ENCODE results near the gene MARK3. TPM values are rescaled to one million over a fixed set of nuclear protein-coding genes. Genes with fewer than 3 reads are reported as not detected.
A peak's percentile ranks its signal among the peaks of the same experiment; 100 is the strongest.

MARK3 gene
- total and polyA plus RNA-seq, 2 of the 13 experiments (the other 11 are each of a cell fraction or from before 2014, with no cell fraction given): 47.7 to 56.6 TPM

- TF ChIP-seq ZNF512B (CRISPR knock-in tag; IDR thresholded peaks at IDR 0.05; ENCODE audit: borderline replicate concordance) (no peak), MBNL3 (CRISPR knock-in tag; conservative IDR thresholded peaks at IDR 0.05) (no peak), ZNF143 (CRISPR knock-in tag; IDR thresholded peaks at IDR 0.05) (no peak), ELF4 (CRISPR knock-in tag; IDR thresholded peaks at IDR 0.05; ENCODE audit: borderline replicate concordance) (no peak), RXRB (CRISPR knock-in tag; IDR thresholded peaks at IDR 0.05; ENCODE audit: borderline replicate concordance) (peak; percentile 63; the same call in 1 of the 2 replicates), YEATS2 (CRISPR knock-in tag; IDR thresholded peaks at IDR 0.05; ENCODE audit: borderline replicate concordance) (no peak), ZNF784 (CRISPR knock-in tag; IDR thresholded peaks at IDR 0.05; ENCODE audit: borderline replicate concordance) (no peak), PTBP1 (IDR thresholded peaks at IDR 0.05; ENCODE audit: low read depth, low read length, poor library complexity, severe bottlenecking) (no peak), SMAD3 (CRISPR knock-in tag; IDR thresholded peaks at IDR 0.05) (peak; percentile 37; the same call in 1 of the 2 replicates), ZFP41 (CRISPR knock-in tag; IDR thresholded peaks at IDR 0.05; ENCODE audit: borderline replicate concordance) (no peak), MXD4 (CRISPR knock-in tag; IDR thresholded peaks at IDR 0.05) (peak; percentile 43; the same call in 1 of the 2 replicates), ZNF10 (CRISPR knock-in tag; IDR thresholded peaks at IDR 0.05; ENCODE audit: borderline replicate concordance, low read depth) (no peak)
- TF ChIP-seq, protein P1, sequence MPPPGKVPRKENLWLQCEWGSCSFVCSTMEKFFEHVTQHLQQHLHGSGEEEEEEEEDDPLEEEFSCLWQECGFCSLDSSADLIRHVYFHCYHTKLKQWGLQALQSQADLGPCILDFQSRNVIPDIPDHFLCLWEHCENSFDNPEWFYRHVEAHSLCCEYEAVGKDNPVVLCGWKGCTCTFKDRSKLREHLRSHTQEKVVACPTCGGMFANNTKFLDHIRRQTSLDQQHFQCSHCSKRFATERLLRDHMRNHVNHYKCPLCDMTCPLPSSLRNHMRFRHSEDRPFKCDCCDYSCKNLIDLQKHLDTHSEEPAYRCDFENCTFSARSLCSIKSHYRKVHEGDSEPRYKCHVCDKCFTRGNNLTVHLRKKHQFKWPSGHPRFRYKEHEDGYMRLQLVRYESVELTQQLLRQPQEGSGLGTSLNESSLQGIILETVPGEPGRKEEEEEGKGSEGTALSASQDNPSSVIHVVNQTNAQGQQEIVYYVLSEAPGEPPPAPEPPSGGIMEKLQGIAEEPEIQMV (CRISPR knock-in tag; IDR thresholded peaks at IDR 0.05; ENCODE audit: low read depth): no peak
- TF ChIP-seq, protein P2, sequence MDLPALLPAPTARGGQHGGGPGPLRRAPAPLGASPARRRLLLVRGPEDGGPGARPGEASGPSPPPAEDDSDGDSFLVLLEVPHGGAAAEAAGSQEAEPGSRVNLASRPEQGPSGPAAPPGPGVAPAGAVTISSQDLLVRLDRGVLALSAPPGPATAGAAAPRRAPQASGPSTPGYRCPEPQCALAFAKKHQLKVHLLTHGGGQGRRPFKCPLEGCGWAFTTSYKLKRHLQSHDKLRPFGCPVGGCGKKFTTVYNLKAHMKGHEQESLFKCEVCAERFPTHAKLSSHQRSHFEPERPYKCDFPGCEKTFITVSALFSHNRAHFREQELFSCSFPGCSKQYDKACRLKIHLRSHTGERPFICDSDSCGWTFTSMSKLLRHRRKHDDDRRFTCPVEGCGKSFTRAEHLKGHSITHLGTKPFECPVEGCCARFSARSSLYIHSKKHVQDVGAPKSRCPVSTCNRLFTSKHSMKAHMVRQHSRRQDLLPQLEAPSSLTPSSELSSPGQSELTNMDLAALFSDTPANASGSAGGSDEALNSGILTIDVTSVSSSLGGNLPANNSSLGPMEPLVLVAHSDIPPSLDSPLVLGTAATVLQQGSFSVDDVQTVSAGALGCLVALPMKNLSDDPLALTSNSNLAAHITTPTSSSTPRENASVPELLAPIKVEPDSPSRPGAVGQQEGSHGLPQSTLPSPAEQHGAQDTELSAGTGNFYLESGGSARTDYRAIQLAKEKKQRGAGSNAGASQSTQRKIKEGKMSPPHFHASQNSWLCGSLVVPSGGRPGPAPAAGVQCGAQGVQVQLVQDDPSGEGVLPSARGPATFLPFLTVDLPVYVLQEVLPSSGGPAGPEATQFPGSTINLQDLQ (CRISPR knock-in tag; IDR thresholded peaks at IDR 0.05): no peak
- TF ChIP-seq, protein P3, sequence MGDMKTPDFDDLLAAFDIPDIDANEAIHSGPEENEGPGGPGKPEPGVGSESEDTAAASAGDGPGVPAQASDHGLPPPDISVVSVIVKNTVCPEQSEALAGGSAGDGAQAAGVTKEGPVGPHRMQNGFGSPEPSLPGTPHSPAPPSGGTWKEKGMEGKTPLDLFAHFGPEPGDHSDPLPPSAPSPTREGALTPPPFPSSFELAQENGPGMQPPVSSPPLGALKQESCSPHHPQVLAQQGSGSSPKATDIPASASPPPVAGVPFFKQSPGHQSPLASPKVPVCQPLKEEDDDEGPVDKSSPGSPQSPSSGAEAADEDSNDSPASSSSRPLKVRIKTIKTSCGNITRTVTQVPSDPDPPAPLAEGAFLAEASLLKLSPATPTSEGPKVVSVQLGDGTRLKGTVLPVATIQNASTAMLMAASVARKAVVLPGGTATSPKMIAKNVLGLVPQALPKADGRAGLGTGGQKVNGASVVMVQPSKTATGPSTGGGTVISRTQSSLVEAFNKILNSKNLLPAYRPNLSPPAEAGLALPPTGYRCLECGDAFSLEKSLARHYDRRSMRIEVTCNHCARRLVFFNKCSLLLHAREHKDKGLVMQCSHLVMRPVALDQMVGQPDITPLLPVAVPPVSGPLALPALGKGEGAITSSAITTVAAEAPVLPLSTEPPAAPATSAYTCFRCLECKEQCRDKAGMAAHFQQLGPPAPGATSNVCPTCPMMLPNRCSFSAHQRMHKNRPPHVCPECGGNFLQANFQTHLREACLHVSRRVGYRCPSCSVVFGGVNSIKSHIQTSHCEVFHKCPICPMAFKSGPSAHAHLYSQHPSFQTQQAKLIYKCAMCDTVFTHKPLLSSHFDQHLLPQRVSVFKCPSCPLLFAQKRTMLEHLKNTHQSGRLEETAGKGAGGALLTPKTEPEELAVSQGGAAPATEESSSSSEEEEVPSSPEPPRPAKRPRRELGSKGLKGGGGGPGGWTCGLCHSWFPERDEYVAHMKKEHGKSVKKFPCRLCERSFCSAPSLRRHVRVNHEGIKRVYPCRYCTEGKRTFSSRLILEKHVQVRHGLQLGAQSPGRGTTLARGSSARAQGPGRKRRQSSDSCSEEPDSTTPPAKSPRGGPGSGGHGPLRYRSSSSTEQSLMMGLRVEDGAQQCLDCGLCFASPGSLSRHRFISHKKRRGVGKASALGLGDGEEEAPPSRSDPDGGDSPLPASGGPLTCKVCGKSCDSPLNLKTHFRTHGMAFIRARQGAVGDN (CRISPR knock-in tag; IDR thresholded peaks at IDR 0.05): peak; percentile 56
Measured at GRCh38 chr14:103500148-103500990, 115.2 kb downstream of the MARK3 start (continued).
